GM12891 (cell line): Measurements from ENCODE around the gene MELK.

Source experiments
- PAX5 ChIP-seq: IDR thresholded peaks from 2 replicates; pipeline ENCODE4 v1.6.1; 2011; ENCODE audit warnings: low read length, moderate library complexity, mild to moderate bottlenecking; ENCODE audit not compliant: insufficient read depth, severe bottlenecking
- POLR2A ChIP-seq: IDR thresholded peaks from 2 replicates; pipeline ENCODE4 v1.6.1; 2011; ENCODE audit warnings: low read depth, low read length, control low read depth
- POLR2AphosphoS5 ChIP-seq: IDR thresholded peaks from 2 replicates; pipeline ENCODE4 v1.6.1; 2011; ENCODE audit warnings: low read depth, low read length, control low read depth
- POU2F2 ChIP-seq: IDR thresholded peaks from 2 replicates; pipeline ENCODE4 v1.6.1; 2011; ENCODE audit warnings: low read depth, mild to moderate bottlenecking, control low read depth, low read length, moderate library complexity
- SPI1 ChIP-seq: IDR thresholded peaks from 2 replicates; pipeline ENCODE4 v1.6.1; 2011; ENCODE audit warnings: low read depth, low read length, control low read depth
- TAF1 ChIP-seq: IDR thresholded peaks from 2 replicates; pipeline ENCODE4 v1.6.1; 2011; ENCODE audit warnings: low read depth, low read length, control low read depth

DNA sequence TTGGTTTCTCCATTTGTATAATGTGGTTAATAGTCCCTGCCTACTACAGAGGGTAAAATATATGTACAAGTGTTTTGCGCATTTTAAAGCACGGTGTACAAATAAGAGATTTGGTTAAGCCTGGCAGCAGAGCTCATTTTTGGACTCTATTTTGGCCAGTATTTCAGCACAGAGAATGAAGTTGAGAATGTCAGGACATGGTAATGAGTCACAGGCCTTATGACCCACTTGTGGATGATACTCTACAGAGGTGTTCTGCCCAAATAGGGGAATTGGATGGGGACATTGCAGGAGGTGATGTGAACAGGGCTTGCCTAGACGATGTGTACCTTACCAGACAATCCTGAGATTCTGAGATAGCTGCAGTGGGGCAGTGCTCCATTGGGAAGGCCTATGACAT lies 50.6 kb downstream of the MELK start:
- no peak for TF ChIP-seq POLR2A
- no peak for TF ChIP-seq TAF1
- TF ChIP-seq POLR2AphosphoS5 = no peak
- TF ChIP-seq SPI1 = no peak
- no peak for TF ChIP-seq POU2F2
- TF ChIP-seq PAX5 = no peak
